Omental fat pad (tissue), 4 donors: ENCODE measurements around the gene HGS. TPM values are rescaled to one million over a fixed set of nuclear protein-coding genes. Genes with fewer than 3 reads are reported as not detected.
"Not testable (repeated sequence)": the region's sequence is repeated elsewhere in the genome, so short reads cannot be mapped to it uniquely, and the experiment has no call there.

Source experiments
- ATAC-seq: fragments of 150-250 bp; one replicate; pipeline ENCODE4 v1.9.1; 2016; ENCODE audit warnings: mild to moderate bottlenecking, moderate library complexity; ENCODE audit not compliant: low FRiP score
- DNase-seq: peaks from one replicate; pipeline ENCODE4 v3.0.0-alpha.2; 2019; ENCODE audit warnings: low spot score
- total RNA-seq, 4 donors: library from RNA; depleted of rRNA; stranded (reverse); fragments of >200 nt; gene quantifications; one replicate each; pipeline ENCODE4 v1.1.0, GENCODE V29; 2016
- TF ChIP-seq, protein P1 (sequence below), 3 donors: fragments of 450-650 bp; IDR thresholded peaks; one replicate each; pipeline ENCODE4 v1.5.1; 2016 to 2017; ENCODE audit warnings: antibody characterized with exemption in 3 of 3, mild to moderate bottlenecking in 3 of 3, moderate library complexity in 2 of 3

Gene HGS
- total RNA-seq, 4 donors from 2014 or later = 54.0 to 117 (median 66.9) TPM

- no peak for ATAC-seq
These were observed 50.8 kb downstream of the HGS start for GRCh38 chr17:81734405-81735263.

DNA sequence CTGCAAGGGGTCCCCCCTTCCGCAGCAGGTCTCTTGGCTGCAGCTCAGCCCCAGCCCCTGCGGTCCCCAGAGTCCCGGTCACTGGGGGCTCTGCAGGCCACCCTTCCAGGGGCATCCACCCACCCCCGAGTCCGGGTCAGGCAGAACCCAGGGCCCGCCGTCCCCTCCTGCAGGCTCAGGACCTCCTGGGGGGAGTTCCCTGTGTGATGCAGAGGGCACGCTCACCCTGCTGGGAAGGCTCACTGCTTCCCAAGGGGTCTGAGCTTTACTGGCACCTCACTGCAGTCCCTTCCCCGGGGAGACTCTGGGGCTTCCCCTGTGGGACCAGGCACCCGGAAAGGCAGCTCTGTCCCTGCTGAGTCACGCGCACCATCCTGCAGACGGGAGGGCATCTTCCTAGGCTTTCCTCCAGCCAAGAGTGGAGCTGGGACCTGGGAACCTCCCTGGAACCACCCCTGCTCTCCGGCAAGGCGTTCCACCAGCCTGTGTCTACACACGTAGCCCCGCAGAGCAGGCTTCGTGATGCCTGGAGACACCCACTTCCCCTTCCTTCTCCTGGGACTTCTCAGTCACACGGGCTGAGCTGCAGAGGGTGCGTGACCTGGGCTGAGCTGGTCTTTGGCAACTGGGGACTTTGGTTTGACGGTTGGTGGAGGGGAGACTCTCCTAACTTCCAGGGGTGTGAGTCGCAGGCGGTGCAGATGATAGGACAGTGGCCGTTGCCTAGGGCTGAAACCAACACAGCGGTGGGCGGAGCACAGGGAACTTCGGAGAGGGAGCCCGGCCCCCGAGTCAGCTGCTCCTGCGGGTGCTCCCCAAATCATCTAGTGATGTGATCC, 51.7 kb downstream of the HGS start:
- DNase-seq = no peak
- ATAC-seq = no peak
- TF ChIP-seq, protein P1, sequence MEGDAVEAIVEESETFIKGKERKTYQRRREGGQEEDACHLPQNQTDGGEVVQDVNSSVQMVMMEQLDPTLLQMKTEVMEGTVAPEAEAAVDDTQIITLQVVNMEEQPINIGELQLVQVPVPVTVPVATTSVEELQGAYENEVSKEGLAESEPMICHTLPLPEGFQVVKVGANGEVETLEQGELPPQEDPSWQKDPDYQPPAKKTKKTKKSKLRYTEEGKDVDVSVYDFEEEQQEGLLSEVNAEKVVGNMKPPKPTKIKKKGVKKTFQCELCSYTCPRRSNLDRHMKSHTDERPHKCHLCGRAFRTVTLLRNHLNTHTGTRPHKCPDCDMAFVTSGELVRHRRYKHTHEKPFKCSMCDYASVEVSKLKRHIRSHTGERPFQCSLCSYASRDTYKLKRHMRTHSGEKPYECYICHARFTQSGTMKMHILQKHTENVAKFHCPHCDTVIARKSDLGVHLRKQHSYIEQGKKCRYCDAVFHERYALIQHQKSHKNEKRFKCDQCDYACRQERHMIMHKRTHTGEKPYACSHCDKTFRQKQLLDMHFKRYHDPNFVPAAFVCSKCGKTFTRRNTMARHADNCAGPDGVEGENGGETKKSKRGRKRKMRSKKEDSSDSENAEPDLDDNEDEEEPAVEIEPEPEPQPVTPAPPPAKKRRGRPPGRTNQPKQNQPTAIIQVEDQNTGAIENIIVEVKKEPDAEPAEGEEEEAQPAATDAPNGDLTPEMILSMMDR (IDR thresholded peaks at IDR 0.05) = no peak

More at GRCh38 chr17:81734405-81735263, 50.8 kb downstream of the HGS start:
- TF ChIP-seq, protein P1 (IDR thresholded peaks at IDR 0.05) = no peak
- DNase-seq = no peak

GRCh38 chr17:81737947-81738800, 54.4 kb downstream of the HGS start:
- TF ChIP-seq, protein P1 (IDR thresholded peaks at IDR 0.05) = no peak
- DNase-seq = no peak
- ATAC-seq = no peak

DNA sequence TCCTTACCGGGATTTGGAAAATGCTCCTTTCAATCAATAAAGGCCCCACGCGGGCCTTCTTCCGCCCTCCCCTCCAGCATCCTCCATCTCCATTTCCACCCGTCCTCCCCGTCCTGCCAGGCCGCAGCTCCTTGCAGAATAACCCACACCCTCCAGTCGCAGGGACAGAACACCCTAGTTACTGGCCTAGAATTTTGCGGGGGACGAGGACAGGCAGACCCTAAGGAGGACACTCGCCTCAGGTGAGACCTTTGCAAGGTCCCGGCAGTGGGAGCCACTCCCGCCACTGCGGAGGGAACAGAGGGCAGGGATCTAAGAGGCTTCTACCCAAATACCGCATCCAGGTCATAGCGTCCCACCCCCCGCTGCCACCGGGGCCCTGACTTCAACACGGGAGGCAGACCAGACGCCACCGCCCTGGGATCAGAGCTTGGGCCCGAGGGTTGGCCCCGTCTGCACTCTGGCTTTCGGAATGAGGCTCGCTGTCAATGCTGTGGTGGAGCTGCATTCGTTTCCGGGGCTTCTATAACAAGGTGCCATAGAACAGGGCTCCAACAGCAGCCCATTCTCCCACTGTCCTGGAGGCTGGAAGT, 55.1 kb downstream of the HGS start:
- ATAC-seq (no peak), DNase-seq (no peak)
- TF ChIP-seq, protein P1 (IDR thresholded peaks at IDR 0.05) = no peak

- ATAC-seq, DNase-seq: not testable (repeated sequence)
These were observed 55.8 kb downstream of the HGS start for GRCh38 chr17:81739593-81739992.

DNA sequence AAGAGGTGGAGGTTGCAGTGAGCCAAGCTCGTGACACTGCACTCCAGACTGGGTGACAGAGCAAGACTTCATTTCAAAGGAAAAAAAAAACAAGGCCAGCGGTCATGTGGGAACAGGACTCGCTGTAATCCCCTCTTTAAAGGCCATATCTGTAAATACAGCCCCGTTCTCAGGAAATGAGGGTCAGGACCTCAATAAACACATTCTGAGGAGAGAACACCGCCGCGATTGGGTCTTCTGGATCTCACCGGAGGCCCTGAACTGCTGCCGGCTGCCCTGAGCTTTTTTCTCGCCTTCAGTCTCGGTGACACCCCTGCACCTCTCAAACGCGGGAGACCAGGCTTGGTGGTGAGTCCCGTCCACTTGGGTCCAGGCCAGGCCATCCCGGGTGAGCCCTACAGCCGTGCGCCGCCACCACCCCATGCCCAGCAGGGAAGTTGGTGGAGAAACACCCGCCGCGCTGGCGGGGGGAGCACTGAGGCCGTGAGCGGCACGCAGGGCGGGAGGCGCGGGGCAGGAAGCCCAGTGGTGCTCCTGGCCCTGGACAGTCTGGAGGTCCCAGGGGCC, 56.7 kb downstream of the HGS start:
- ATAC-seq (no peak), DNase-seq (no peak)

More for the DNA sequence above, 56.7 kb downstream of the HGS start:
- TF ChIP-seq, protein P1 (IDR thresholded peaks at IDR 0.05) = no peak
